AG04450 (cell line): ENCODE data around the gene USP53. TPM values are rescaled to one million over a fixed set of nuclear protein-coding genes. Genes with fewer than 3 reads are reported as not detected.

ENCODE experiments used
- CTCF ChIA-PET: fragments of 300-600, 350-600 bp; formaldehyde crosslinking; extraction: SDS; loops from one replicate; lab custom pipeline; 2022; ENCODE audit warnings: antibody characterized with exemption, inconsistent platforms; lab: Charles Lee
- POLR2A ChIA-PET: fragments of 350-600 bp; formaldehyde crosslinking; extraction: SDS; loops from one replicate; lab custom pipeline; 2021; ENCODE audit warnings: antibody characterized with exemption, inconsistent platforms; lab: Yijun Ruan, JAX
- DNase-seq: peaks from one replicate; pipeline ENCODE4 v3.0.0-alpha.2; 2011; ENCODE audit warnings: low read depth, low spot score
- H3K27ac ChIP-seq: one replicate; pipeline ENCODE4 v1.5.1; 2012; ENCODE audit warnings: low read depth, low read length, control low read depth
- H3K27me3 ChIP-seq: one replicate; pipeline ENCODE4 v1.6.0; 2012; ENCODE audit warnings: low read length; ENCODE audit not compliant: control insufficient read depth, insufficient read depth
- H3K4me3 ChIP-seq: 2 replicates; pipeline ENCODE4 v1.5.1; 2011; ENCODE audit warnings: mild to moderate bottlenecking, low read depth, low read length, control low read depth
- H3K9me3 ChIP-seq: 2 replicates; pipeline ENCODE4 v1.5.1; 2012; ENCODE audit warnings: low read length; ENCODE audit not compliant: control insufficient read depth, insufficient read depth
- polyA plus RNA-seq: library from polyadenylated mRNA; depleted of rRNA; stranded (reverse); fragments of >200 nt; gene quantifications from 2 replicates; pipeline ENCODE4 v1.2.3, GENCODE V29; 2011
- TF ChIP-seq, protein P1 (sequence below): IDR thresholded peaks from 2 replicates; pipeline ENCODE4 v1.5.1; 2011; ENCODE audit warnings: low read depth, low read length, control low read depth, inconsistent platforms

The USP53 gene
- polyA plus RNA-seq, 1 experiment: 19.0 TPM

DNA sequence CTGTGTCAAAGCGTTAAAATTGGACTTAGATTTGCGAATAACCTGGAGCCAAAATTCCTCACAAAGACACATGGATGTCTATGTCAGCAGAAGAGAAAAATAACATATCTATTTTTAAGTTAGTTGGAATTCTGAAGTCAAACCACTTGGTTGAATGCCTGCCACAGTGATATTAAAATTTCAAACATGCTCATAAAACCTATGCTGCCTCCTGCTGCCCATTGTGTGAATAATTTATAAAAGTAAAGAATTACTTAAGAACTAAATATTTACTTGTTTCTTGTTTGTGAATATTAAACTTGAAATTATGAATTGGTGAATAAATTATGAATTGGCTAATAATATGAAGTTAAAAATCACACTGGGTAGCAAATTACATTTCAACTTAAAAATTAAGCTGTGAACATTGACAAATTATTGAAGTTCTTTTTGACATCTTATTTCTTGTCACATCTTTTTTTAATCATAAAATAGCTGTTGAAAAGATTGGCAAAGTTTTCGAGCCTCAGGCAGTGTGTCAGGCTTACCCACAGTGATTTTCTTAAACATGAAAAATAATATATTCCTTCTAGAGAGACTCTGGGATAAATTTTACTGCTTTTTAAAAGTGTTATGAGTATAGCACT, 74.0 kb downstream of the USP53 start:
- ChIA-PET POLR2A (no interaction called here), CTCF (interaction anchor here (0.6 to 1.1 kb wide), 20 partner anchors 9 to 511 kb away, joined by 3 to 23 read pairs (median 4); a partner anchor contains a TSS)
- DNase-seq: peak; percentile 42
- H3K27ac ChIP-seq: no peak overlapping the region
- TF ChIP-seq, protein P1, sequence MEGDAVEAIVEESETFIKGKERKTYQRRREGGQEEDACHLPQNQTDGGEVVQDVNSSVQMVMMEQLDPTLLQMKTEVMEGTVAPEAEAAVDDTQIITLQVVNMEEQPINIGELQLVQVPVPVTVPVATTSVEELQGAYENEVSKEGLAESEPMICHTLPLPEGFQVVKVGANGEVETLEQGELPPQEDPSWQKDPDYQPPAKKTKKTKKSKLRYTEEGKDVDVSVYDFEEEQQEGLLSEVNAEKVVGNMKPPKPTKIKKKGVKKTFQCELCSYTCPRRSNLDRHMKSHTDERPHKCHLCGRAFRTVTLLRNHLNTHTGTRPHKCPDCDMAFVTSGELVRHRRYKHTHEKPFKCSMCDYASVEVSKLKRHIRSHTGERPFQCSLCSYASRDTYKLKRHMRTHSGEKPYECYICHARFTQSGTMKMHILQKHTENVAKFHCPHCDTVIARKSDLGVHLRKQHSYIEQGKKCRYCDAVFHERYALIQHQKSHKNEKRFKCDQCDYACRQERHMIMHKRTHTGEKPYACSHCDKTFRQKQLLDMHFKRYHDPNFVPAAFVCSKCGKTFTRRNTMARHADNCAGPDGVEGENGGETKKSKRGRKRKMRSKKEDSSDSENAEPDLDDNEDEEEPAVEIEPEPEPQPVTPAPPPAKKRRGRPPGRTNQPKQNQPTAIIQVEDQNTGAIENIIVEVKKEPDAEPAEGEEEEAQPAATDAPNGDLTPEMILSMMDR: peak; percentile 65
- no peaks in the 10 kb centered on the region for H3K27me3 ChIP-seq
- no peaks in the 10 kb centered on the region for H3K9me3 ChIP-seq
- H3K4me3 ChIP-seq: no peak overlapping the region

DNA sequence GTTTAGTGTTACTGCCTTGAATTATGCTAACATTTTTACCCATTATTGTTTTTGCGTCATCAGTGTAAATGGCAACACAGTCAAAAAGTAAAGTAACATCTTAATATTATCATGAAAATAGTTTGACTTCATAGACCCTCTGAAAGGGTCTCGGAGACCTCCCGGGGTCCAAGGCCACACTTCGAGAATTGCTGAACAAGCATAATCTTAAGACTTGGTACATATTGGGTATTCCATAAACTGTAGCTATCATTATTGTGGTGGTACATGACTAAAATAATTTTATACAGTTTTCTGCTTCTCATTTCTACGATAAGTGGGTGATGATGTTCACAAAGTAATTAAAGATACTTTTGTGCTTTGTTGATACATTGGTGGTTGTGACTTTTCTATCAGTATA, 76.8 kb downstream of the USP53 start:
- H3K27ac ChIP-seq: no peak overlapping the region
- no peak for DNase-seq
- TF ChIP-seq, protein P1: no peak
- POLR2A ChIA-PET: no interaction called here
- H3K4me3 ChIP-seq: no peak overlapping the region
- no peaks in the 10 kb centered on the region for H3K27me3 ChIP-seq
- CTCF ChIA-PET: interaction anchor here (0.8 to 2.1 kb wide), 3 partner anchors 246 to 308 kb away, joined by 3 to 13 read pairs (median 7); no protein-coding TSS in a partner anchor
- no peaks in the 10 kb centered on the region for H3K9me3 ChIP-seq

DNA sequence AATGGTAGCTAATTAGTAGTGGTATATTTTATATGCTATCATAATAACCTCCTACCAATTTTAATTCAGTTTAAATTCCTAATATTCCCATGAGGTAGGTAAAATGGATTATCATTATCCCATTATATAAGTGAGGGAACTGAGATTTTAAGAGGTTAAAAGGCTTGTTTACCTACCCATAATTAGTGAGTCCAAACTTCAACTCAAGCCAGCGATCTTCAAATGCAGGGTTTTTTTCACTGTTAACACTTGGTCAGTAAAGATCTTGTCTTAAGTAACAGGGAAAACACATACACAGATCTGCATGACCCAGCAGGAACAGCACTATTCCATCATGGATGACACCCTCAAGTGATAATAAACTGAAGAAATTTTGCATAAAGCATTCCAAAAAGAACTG, 78.1 kb downstream of the USP53 start:
- TF ChIP-seq, protein P1: no peak
- CTCF ChIA-PET: interaction anchor here (1.0 to 2.1 kb wide), 3 partner anchors 248 to 309 kb away, joined by 5 to 13 read pairs (median 5); no protein-coding TSS in a partner anchor
- H3K9me3 ChIP-seq: no peaks in the 10 kb centered on the region
- no peak overlapping the region for H3K4me3 ChIP-seq
- no peak overlapping the region for H3K27ac ChIP-seq
- POLR2A ChIA-PET: no interaction called here
- H3K27me3 ChIP-seq: no peaks in the 10 kb centered on the region
- DNase-seq: no peak

DNA sequence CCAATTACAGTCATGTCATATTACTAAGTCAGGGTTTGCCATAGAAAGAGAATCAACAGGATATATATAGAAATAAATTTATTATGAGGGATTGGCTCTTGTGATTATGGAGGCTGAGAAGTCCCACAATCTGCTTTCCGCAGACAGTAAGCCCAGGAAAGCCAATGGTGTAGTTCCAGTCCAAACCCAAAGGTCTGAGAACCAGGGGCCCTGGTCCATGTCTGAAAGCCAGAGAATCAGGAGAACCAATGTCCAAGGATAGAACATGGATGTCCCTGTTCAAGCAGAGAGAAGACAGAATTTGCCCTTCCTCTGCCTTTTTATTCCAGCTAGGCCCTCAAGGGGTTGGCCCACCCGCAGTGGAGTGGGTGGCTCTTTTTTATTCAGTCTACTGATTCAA, 83.8 kb downstream of the USP53 start:
- no peaks in the 10 kb centered on the region for H3K9me3 ChIP-seq
- H3K27ac ChIP-seq: no peak overlapping the region
- H3K27me3 ChIP-seq: no peaks in the 10 kb centered on the region
- ChIA-PET CTCF (interaction anchor here (1.9 kb wide), 1 partner anchor 10 kb away, joined by 5 read pairs; no protein-coding TSS in a partner anchor), POLR2A (no interaction called here)
- H3K4me3 ChIP-seq: no peak overlapping the region
- TF ChIP-seq, protein P1: no peak
- DNase-seq: no peak

DNA sequence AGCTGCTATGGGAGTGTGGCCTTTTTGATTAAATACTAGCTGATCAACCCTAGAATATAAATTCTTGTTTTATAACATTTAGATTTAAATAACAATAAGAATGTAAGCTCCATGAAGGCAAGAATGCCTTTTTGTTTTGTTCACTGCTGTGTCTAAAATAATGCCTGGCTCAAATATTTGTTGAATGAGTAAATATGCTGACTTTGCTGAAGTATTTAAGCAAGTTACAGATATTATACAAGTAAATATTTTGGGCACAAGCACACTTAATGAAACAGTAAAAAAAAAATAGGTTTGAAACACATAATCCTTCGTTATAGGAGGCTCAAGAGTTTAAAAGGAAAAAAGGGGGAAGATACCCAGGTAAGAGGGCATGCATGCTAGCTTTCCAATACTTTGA, 85.3 kb downstream of the USP53 start:
- CTCF ChIA-PET: interaction anchor here (1.0 to 1.2 kb wide), 3 partner anchors 11 to 316 kb away, joined by 3 to 6 read pairs (median 3); no protein-coding TSS in a partner anchor
- Histone ChIP-seq H3K4me3 (peak overlapping the region; percentile 11), H3K9me3 (no peaks in the 10 kb centered on the region), H3K27me3 (no peaks in the 10 kb centered on the region), H3K27ac (no peak overlapping the region)
- POLR2A ChIA-PET: no interaction called here
- TF ChIP-seq, protein P1: no peak
- DNase-seq: no peak
